IMR-90 (cell line): Measurements from ENCODE around the gene CCDC74A.
A peak's percentile ranks its signal among the peaks of the same experiment; 100 is the strongest.

Experiments
- CEBPB ChIP-seq: IDR thresholded peaks from 2 replicates; pipeline ENCODE4 v1.6.1; 2012; ENCODE audit warnings: low read depth, low read length, improper control_type of control experiment
- MAZ ChIP-seq: IDR thresholded peaks from 2 replicates; pipeline ENCODE4 v1.6.1; 2012; ENCODE audit warnings: low read depth, mild to moderate bottlenecking, low read length, improper control_type of control experiment, moderate library complexity, borderline replicate concordance
- MXI1 ChIP-seq: IDR thresholded peaks from 2 replicates; pipeline ENCODE4 v1.6.1; 2012; ENCODE audit warnings: low read depth, mild to moderate bottlenecking, low read length, moderate library complexity, borderline replicate concordance
- POLR2A ChIP-seq: IDR thresholded peaks from 2 replicates; pipeline ENCODE4 v1.6.1; 2012; ENCODE audit warnings: mild to moderate bottlenecking, low read depth, low read length
- RAD21 ChIP-seq: IDR thresholded peaks from 2 replicates; pipeline ENCODE4 v1.6.1; 2012; ENCODE audit warnings: low read length, improper control_type of control experiment
- RFX5 ChIP-seq: IDR thresholded peaks from 2 replicates; pipeline ENCODE4 v1.8.0; 2012; ENCODE audit warnings: low read depth, mild to moderate bottlenecking, low read length, moderate library complexity
- TF ChIP-seq, protein P1 (sequence below): conservative IDR thresholded peaks from 2 replicates; pipeline ENCODE4 v1.5.1; 2012; ENCODE audit warnings: mild to moderate bottlenecking, low read depth, low read length, improper control_type of control experiment

DNA sequence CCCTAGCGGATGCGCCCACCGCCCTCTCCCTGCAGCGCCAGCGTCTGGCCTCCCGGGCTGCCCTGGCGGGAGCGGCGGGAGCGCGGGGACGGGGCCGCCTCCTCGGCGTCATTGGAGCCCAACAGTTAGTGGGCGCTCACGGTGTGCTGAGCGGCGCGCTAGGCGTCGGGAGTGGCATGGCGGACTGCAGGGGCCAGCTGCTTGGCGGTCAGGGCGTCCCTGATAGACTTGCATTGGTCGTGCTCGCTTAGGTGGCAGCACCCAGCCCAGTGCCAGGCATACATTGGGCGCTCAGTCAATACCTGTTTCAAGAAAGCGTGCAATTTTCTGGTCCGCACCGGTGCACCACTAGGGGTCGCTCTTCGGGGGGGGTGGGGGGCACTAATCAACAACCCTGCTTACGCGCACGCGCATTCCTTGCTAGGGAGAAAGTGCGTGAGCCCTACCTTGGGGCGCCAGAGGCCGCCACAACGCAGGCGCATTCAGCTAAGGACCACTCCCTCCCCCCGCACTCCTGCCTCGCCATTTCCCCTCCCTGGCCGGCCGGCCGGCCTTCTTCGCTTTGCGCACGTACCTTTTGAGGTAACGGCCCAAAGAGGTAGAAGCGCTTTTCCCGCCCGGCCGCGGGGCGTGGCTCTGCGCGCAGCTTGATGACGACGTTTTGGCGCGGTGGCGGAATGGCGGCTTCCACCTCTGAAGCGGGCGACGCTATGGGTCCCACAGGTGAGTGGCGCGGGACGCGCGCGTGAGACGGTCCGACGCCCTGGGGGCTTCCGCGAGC is 35.1 kb upstream of the CCDC74A start:
- TF ChIP-seq, protein P1, sequence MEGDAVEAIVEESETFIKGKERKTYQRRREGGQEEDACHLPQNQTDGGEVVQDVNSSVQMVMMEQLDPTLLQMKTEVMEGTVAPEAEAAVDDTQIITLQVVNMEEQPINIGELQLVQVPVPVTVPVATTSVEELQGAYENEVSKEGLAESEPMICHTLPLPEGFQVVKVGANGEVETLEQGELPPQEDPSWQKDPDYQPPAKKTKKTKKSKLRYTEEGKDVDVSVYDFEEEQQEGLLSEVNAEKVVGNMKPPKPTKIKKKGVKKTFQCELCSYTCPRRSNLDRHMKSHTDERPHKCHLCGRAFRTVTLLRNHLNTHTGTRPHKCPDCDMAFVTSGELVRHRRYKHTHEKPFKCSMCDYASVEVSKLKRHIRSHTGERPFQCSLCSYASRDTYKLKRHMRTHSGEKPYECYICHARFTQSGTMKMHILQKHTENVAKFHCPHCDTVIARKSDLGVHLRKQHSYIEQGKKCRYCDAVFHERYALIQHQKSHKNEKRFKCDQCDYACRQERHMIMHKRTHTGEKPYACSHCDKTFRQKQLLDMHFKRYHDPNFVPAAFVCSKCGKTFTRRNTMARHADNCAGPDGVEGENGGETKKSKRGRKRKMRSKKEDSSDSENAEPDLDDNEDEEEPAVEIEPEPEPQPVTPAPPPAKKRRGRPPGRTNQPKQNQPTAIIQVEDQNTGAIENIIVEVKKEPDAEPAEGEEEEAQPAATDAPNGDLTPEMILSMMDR = peak; percentile 66
- TF ChIP-seq POLR2A (no peak), MAZ (peak; percentile 83; the same call in 1 of the 2 replicates), CEBPB (no peak), RFX5 (no peak), MXI1 (0 out of 2 replicates have a peak, but pooled peaks have one; percentile 59), RAD21 (no peak)
